A673 (cell line): Measurements from ENCODE around the gene EIF3CL. TPM values are rescaled to one million over a fixed set of nuclear protein-coding genes. Genes with fewer than 3 reads are reported as not detected.
"Not testable (repeated sequence)": the region's sequence is repeated elsewhere in the genome, so short reads cannot be mapped to it uniquely, and the experiment has no call there.

ENCODE experiments used
- BruUV-seq: library from RNA; stranded (reverse); fragments of 400-500 nt; replicated peaks from 2 replicates; lab custom pipeline; 2021; lab: Mats Ljungman, UMichigan
- CTCF ChIA-PET: fragments of 300-600 bp; sonication (Branson Sonifier 250); formaldehyde crosslinking; loops from one replicate; lab custom pipeline; 2022; ENCODE audit warnings: antibody characterized with exemption; lab: Charles Lee
- POLR2A ChIA-PET: fragments of 300-600 bp; sonication (Branson Sonifier 250); formaldehyde crosslinking; loops from one replicate; lab custom pipeline; 2022; ENCODE audit warnings: antibody characterized with exemption; ENCODE audit not compliant: low non-redundant PET; lab: Charles Lee
- DNase-seq: peaks from one replicate; pipeline ENCODE4 v3.0.0-alpha.2; 2015; ENCODE audit warnings: low spot score
- H3K27ac ChIP-seq: fragments of 200-600 bp; sonication (generic); 2 replicates; pipeline ENCODE4 v1.5.1; 2016; ENCODE audit warnings: mixed run types, low read depth, mild to moderate bottlenecking, mixed read lengths, antibody characterized with exemption, low read length; ENCODE audit not compliant: poor library complexity, severe bottlenecking
- H3K27me3 ChIP-seq: fragments of 200-600 bp; sonication (generic); replicated peaks from 2 replicates; pipeline ENCODE4 v1.6.1; 2017; ENCODE audit warnings: mixed run types, low read depth, mild to moderate bottlenecking, mixed read lengths, antibody characterized with exemption, low read length; ENCODE audit not compliant: insufficient read depth, poor library complexity
- H3K36me3 ChIP-seq: fragments of 200-600 bp; sonication (generic); 2 replicates; pipeline ENCODE4 v1.6.1; 2016; ENCODE audit warnings: mixed run types, mild to moderate bottlenecking, mixed read lengths, antibody characterized with exemption, low read length; ENCODE audit not compliant: insufficient read depth, poor library complexity, severe bottlenecking
- H3K4me1 ChIP-seq: fragments of 200-600 bp; sonication (generic); 2 replicates; pipeline ENCODE4 v1.6.1; 2017; ENCODE audit warnings: mixed run types, mild to moderate bottlenecking, mixed read lengths, antibody characterized with exemption, low read length; ENCODE audit not compliant: insufficient read depth, poor library complexity, severe bottlenecking
- H3K4me3 ChIP-seq: fragments of 200-600 bp; sonication (generic); 2 replicates; pipeline ENCODE4 v1.5.1; 2016; ENCODE audit warnings: low read depth, mixed run types, mild to moderate bottlenecking, mixed read lengths, low read length; ENCODE audit not compliant: poor library complexity, severe bottlenecking
- H3K9me3 ChIP-seq: fragments of 200-600 bp; sonication (generic); 2 replicates; pipeline ENCODE4 v1.6.1; 2016; ENCODE audit warnings: mixed run types, low read depth, mild to moderate bottlenecking, mixed read lengths, antibody characterized with exemption, low read length; ENCODE audit not compliant: poor library complexity, severe bottlenecking
- intact Hi-C: fragments of 100-400 bp; cut with micrococcal nuclease; formaldehyde crosslinking; loops from one replicate; pipeline ENCODE4 v1.10.0; 2022; ENCODE audit not compliant: unreplicated experiment
- total RNA-seq: library from RNA; stranded (reverse); gene quantifications from 2 replicates; pipeline ENCODE4 v1.2.3, GENCODE V29; 2021

The EIF3CL gene
- total RNA-seq, 1 experiment from 2014 or later, result 53.7 TPM

DNA sequence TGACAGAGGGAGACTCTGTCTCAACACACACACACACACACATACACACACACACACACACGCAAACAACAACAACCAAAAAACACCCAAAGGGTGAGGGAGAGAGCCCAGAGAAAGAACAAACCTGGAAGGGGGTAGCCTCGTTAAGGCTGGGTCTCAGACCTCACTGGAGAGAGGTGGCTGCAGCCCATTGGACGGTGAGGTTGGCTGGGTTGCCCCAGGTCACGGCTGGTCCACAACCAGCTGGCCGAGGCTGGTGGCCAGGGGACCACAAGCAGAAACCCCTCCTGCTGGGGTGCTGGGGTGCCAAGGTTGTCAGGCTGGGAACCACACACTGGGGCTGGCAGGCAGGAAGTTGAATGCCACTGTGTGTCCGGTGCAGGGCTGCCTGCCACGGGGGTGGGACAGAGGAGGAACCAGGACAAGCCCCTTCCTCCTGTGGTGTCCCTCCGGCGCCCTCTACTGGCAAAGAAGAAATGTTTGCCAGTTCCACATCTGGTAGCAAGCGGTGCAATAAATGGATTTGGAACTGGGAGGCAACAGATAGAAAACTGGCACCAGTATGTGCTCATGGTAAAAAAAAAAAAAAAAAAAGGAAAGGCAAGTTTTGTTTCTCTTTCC is 22.5 kb upstream of the EIF3CL start:
- H3K27ac ChIP-seq, H3K4me1 ChIP-seq, POLR2A ChIA-PET, H3K9me3 ChIP-seq, CTCF ChIA-PET, intact Hi-C loops, H3K4me3 ChIP-seq, BruUV-seq, H3K27me3 ChIP-seq, H3K36me3 ChIP-seq, DNase-seq: not testable (repeated sequence)

DNA sequence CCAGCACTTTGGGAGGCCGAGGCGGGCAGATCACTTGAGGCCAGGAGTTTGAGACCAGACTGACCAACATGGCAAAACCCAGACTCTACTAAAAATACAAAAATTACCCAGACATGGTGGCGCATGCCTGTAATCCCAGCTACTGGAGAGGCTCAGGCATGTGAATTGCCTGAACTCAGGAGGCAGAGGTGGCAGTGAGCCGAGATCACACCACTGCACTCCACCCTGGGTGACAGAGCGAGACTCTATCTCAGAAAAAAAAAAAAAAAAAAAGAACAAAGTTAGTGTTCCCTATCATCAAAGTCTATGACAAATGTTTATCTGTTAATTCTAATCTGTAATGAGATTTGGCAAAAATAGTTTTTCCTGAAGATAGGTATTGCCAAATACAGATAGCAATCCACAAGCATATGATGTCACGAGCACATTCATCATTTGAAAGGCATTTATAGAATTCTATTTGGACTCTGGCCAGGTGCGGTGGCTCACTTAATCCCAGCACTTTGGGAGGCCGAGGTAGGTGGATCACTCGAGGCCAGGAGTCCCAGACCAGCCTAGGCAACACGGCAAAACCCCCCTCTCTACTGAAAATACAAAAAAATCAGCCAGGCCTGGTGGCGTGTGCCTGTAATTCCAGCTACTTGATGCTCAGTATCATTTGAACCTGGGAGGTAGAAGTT is 17.6 kb upstream of the EIF3CL start:
- H3K27me3 ChIP-seq, intact Hi-C loops, H3K4me3 ChIP-seq, H3K4me1 ChIP-seq, H3K36me3 ChIP-seq, H3K27ac ChIP-seq, BruUV-seq, CTCF ChIA-PET, H3K9me3 ChIP-seq, POLR2A ChIA-PET, DNase-seq: not testable (repeated sequence)

DNA sequence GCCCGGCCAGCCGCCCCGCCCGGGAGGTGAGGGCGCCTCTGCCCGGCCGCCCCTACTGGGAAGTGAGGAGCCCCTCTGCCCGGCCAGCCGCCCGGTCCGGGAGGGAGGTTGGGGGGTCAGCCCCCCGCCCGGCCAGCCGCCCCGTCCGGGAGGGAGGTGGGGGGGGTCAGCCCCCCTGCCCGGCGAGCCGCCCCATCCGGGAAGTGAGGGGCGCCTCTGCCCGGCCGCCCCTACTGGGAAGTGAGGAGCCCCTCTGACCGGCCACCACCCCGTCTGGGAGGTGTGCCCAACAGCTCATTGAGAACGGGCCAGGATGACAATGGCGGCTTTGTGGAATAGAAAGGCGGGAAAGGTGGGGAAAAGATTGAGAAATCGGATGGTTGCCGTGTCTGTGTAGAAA is 13.4 kb upstream of the EIF3CL start:
- H3K27ac ChIP-seq, H3K4me1 ChIP-seq, H3K27me3 ChIP-seq, CTCF ChIA-PET, H3K36me3 ChIP-seq, POLR2A ChIA-PET, intact Hi-C loops, BruUV-seq, H3K9me3 ChIP-seq, DNase-seq, H3K4me3 ChIP-seq: not testable (repeated sequence)

DNA sequence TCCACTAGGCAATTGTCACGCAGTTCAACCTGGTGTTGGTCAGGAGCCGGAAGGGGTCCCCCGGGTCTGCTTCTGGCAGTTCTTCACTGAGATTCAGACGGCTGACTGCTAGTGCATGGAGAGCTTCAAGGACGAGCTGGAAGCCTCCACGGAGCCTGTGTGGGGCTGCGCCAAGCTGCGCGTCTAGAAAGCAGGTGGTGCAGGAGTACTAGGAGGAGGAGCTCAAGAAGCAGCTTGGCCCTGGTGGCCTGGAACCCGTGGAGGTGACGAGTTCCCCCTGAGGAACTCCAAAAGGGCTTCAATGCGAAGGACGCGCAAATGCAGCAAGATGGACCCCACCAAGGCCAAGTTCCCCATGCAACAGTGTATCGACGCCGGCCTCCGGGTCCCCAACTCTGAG is 10.9 kb upstream of the EIF3CL start:
- intact Hi-C loops, H3K36me3 ChIP-seq, H3K4me1 ChIP-seq, H3K27me3 ChIP-seq, POLR2A ChIA-PET, H3K27ac ChIP-seq, CTCF ChIA-PET, H3K9me3 ChIP-seq, DNase-seq, H3K4me3 ChIP-seq, BruUV-seq: not testable (repeated sequence)

DNA sequence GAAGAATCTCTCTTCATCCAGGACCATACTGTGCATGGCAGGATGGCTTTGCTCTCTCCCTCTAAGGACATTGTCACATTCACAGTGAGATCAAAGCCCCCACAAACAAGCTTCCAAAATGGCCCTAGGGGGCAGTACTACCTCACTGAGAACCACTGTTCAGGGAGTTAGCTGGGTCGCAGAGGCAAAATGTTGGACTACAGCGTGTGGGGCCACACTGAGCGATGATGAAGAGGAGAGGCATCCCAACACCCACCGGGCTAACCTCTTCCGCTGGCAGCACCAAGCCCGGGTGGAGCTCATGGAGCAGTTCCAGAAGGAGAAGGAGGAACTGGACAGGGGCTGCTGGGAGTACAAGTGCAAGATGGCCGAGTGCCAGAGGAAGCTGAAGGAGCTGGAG is 9.9 kb upstream of the EIF3CL start:
- H3K27ac ChIP-seq, H3K27me3 ChIP-seq, H3K4me3 ChIP-seq, POLR2A ChIA-PET, DNase-seq, CTCF ChIA-PET, H3K9me3 ChIP-seq, intact Hi-C loops, H3K36me3 ChIP-seq, BruUV-seq, H3K4me1 ChIP-seq: not testable (repeated sequence)

DNA sequence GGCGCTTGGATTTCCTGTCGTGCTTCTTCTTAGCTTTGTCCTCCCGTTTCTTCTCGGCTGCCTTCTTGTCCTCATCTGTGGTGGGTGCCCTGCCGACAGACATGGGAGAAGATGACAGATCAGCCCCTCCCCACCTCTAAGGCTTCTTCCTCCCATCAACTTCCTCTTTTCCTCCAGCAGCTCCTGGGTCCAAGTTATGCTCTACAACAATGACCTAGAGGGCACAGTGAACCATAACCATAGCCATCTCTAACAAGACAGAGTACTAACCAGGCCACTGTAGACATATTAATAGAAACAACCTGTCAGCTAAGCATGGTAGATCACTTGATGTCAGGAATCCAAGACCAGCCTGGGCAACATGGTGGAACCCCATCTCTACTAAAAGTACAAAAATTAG is 11.6 kb downstream of the EIF3CL start:
- DNase-seq, H3K4me1 ChIP-seq, intact Hi-C loops, H3K9me3 ChIP-seq, BruUV-seq, H3K27me3 ChIP-seq, H3K4me3 ChIP-seq, H3K36me3 ChIP-seq, POLR2A ChIA-PET, H3K27ac ChIP-seq, CTCF ChIA-PET: not testable (repeated sequence)

DNA sequence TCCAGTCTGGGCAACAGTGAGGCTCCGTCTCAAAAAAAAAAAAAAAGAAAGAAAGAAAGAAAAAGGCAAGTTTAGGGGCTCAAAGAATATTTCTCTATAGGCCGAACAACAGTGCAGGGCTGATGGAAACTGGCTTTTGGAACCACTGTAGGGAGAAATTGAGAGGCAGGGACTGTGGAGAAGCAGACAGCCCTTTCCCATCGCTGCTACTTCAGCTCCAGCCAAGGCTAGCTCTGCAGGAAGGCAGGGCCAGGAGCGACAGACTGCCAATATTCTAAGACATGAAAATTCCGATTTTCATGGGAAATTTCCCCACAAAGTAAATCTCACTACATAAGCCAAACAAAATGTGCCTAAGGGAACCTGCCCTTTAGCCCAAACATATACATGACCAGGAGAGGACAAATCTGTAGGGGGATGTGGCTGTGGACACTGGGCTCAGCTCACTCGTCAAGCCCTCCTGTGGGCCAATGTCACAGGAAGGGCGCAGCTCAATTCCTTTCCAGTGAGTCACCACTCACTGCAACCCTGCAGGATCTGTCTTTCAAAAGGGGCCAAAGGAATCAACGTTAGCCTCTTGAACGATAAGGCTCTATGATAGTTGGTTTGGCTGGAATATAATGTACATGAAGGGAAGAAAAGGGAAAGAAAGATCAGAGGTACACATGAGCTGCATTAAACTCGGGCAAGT is 21.3 kb downstream of the EIF3CL start:
- H3K27ac ChIP-seq, H3K27me3 ChIP-seq, H3K36me3 ChIP-seq, POLR2A ChIA-PET, H3K4me3 ChIP-seq, H3K9me3 ChIP-seq, CTCF ChIA-PET, BruUV-seq, H3K4me1 ChIP-seq, DNase-seq, intact Hi-C loops: not testable (repeated sequence)
